HG03175 (cell line): ENCODE measurements around the gene FCRLB.
"Not testable (repeated sequence)": the region's sequence is repeated elsewhere in the genome, so short reads cannot be mapped to it uniquely, and the experiment has no call there.

Source experiments
- ATAC-seq: cut with Tn5 transposase; IDR thresholded peaks from one replicate; pipeline ENCODE4 v1.9.1; 2021; ENCODE audit warnings: mild to moderate bottlenecking, moderate library complexity; ENCODE audit not compliant: unreplicated experiment

FCRLB gene, protein sequence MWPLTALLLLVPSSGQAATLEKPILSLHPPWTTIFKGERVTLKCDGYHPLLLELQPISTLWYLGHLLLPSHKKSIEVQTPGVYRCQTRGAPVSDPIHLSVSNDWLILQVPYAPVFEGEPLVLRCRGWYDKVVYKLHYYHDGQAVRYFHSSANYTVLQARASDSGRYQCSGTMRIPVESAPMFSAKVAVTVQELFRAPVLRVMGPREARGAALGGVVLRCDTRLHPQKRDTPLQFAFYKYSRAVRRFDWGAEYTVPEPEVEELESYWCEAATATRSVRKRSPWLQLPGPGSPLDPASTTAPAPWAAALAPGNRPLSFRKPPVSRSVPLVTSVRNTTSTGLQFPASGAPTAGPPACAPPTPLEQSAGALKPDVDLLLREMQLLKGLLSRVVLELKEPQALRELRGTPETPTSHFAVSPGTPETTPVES

DNA sequence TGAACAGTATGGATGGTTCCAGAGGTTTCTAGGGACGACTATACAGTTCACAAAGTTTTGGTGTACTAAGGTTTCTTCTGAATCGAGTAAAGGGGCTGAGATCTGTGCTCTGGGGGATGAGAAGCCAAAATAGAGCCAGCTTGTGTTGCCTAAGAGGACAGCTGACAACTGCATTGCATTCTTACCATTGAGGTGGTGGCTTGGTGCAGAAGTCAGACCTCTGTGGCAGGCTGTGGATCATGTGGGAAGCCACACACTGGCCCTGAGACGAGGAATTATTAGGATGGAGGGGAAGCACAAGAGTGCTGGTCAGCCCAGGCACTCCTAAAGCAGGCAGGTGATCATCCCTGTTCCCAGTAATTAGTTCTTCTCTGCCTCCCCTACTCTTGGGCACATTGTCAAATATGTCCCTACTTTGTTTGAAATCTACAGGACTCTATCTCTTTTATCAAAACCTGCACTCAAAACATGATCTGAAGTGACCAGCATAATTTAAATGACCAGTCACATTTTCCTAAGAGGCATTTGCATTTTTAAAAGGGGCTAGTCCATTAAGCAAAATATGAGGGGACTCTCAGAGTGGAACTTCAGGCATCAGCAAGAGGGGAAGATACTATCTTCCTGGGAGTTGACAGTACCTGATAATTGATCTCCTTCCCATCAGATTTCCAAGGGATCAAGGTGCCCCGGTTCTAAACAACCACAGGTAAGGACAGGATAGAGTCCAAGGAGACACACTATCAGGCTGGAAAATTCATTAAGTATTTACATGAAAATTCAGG is at the start of gene FCRLB:
Gene FCRLB, plus strand, starts transcription at position 589 of the 782 bp plus-strand sequence. CDS start 1,129 bp downstream, outside the sequence.
- ATAC-seq: no peak

DNA sequence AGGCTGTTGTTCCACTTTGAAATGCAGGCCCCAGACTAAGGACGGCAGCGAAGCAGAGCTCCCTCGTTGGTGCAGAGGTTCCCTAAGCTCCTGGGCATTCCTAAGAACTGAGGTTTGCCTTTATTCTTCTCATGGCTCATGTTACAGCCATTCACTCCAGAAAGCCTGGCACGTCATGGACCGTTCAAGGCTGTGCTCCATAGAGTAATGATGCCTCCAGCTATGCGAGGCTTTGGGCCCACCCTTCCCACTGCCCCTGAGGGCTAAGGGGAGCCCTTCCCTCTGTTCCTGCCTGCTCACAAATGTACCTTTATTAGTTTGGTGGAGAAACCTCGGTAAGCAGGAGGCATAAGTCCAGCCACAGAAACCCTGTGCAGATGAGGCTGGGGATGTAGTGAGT is 47.9 kb upstream of the FCRLB start:
- not testable (repeated sequence) for ATAC-seq

DNA sequence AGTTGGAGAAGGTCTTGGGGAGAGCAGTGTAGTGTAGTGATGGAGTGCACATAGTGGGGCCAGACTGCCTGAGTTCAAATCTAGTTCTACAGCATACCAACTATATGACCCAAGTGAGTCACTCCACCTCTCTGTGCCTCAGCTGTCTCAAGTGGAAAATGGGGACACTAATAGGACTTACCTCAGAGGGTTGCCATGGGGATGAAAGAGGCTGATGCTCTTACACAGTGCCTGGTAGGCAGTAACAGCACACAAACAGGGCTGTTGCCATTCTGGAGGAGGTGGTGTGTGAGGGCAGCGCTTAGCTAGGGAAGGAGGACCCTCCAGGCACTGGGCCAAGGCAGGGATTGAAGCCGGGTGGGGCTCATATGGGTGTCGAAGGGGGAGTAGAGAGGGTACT is 46.9 kb upstream of the FCRLB start:
- not testable (repeated sequence) for ATAC-seq

DNA sequence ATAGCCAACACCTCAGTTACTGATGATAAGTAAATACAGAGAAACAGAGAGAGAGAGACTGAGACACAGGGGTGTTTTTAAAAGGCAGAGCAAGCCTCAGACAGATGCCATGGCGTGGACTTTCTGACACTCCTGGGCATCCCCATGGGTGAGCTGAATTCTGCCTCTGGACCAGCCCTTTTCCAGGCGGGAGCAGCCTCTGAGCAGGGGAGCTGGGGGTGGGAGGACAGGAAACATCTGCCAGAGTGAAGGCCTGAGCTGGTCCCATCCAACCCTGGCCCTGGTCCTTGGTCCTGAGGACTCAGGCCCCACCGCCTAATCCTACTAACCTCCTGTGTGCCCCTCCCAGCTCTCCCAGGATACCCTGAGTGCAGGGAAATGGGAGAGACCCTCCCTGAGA is 46.4 kb upstream of the FCRLB start:
- not testable (repeated sequence) for ATAC-seq

DNA sequence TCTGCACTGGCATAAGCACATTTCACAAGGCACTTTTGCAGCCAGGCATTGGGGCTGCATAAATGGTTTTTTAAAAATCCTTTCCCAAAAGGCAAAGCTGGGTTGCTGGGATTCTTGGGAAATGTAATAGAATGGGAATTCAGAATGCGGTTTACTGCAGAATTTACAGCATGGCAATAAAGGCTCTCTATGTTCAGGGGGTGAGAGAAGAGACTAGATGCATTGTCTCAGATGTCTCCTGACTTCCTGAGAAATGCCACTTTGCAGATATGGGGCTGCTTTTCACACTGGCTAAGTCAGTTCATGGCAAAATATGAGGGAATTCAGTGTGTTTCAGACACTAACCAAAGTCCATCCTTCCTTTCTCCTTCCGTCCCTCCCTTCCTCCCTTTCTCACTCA is 44.9 kb upstream of the FCRLB start:
- no peak for ATAC-seq

DNA sequence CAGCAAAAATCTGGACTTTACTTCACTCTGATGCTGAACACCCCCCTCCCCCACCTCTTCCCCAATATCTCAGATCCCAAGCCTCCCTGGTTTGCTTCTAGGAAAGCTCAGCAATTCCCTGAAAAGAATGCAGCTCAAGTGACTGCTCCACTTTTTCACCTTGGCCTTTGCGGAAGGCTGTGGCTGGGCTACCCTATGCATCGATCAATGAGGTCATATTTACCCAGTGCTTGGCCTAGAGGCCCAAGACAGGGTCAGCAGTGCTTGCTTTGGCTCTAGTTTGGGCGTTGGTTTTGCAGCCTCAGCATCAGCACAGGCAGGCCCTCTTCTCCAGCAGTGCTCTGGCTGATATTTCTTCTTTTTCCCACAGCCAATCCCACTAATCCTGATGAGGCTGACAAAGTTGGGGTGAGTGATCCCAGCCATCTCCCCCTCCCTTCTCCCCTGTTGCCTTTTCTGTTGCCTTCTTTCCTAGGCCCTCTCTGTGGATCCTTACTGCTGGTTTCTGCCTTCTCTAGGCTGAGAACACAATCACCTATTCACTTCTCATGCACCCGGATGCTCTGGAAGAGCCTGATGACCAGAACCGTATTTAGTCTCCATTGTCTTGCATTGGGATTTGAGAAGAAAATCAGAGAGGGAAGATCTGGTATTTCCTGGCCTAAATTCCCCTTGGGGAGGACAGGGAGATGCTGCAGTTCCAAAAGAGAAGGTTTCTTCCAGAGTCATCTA is 44.2 kb upstream of the FCRLB start:
- no peak for ATAC-seq

DNA sequence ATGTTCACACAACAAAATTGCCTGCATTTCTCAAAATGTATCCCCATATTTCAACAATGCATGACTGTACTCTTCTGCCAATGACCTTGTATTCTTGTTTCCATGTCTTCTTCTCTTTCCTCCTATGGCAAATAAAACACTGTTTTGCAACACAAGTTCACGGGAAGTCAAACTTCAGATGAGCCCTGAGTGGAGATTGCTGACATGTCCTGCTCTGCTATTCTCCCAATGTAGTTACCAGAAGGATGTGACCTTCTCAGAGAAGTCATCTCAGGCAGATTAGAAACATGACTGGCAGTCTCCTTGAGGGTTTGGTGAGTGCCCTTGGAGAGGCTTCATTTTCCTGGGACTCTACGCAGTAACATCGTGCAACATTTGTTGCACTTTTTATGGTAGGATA is 42.8 kb upstream of the FCRLB start:
- ATAC-seq: no peak

DNA sequence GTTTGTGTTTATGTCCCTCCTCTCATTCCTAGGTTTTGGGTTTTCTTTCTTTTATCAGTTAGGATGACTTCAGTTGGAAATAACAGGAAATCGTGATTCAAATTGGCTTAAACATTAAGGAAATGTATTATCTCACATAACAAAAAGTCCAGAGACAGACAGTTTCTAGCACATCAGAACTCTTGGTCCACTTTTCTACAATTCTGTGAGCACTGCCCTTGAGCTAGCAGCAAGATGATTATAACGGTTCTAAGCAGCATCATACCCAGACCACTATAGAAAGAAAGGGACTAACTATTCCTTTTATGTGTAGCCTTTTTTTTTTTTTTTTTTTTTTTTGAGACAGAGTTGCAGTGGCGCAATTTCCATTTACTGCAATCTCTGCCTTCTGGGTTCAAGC is 39.5 kb upstream of the FCRLB start:
- no peak for ATAC-seq

DNA sequence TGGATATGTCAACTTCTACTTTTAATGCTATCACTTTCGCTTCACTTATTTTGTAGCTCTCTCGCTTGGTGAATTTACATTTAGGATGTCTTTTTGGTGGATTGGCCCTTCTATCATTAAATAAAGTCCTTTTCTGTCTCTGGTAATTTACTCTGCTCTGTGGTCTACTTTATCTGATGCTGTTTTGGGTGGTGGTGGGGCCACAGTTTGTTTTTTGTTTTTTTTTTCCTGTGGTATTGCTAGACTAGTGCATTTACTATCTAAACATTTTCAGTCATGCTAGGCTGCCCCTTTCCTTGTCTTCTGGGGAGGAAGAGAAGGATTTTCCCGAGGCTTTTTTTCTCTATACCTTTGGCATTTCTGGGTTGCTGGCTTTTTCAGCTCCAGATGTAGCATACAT is 32.4 kb upstream of the FCRLB start:
- ATAC-seq: no peak

DNA sequence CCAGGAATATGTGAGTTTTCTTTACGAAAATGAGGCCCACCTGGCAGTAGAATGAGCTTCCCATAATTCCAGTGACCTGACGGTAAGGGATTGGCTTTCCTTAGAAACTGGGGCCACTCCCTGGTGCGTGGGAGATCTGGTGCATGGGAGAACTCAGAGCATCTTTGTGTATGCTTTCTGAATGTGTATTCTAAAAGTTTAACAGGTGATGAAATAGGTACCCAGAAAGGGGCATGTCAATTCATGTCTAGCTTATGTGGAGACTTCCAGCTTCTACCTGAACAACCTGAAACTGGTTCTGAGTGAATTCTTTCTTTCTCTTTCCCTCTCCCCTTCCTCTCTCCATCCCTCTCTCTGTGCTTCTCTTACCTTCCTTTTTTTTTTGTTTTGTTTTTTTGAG is 29.5 kb upstream of the FCRLB start:
- no peak for ATAC-seq

DNA sequence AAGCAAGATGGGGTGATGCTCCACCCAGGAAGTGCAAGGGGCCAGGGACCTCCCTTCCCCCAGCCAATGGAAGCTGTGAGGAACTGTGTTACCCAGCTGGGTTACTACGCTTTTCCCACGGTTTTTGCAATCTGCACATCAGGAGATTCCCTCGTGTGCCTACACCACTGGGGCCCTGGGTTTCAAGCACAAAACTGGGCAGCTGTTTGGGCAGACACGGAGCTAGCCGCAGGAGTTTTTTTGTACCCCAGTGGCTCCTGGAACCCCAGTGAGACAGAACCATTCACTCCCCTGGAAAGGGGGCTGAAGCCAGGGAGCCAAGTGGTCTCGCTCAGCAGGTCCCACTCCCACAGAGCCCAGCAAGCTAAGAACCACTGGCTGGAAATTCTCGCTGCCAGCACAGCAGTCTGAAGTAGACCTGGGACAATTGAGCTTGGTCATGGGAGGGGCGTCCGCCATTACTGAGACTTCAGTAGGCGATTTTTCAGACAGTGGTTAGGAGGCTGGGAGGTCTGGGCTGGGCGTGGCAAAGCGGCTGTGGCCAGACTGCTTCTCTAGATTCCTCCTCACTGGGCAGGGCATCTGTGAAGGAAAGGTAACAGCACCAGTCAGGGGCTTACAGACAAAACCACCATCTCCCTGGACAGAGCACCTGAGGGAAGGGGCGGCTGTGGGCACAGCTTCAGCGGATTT is 28.2 kb upstream of the FCRLB start:
- ATAC-seq: not testable (repeated sequence)

DNA sequence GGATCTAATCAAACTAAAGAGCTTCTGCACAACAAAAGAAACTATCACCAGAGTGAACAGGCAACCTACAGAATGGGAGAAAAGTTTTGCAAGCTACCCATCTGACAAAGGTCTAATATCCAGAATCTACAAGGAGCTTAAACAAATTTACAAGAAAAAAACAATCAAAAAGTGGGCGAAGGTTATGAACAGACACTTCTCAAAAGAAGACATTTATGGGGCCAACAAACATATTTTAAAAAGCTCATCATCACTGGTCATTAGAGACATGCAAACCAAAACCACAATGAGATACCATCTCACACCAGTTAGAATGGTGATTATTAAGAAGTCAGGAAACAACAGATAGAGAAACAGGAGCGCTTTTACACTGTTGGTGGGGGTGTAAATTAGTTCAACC is 23.0 kb upstream of the FCRLB start:
- ATAC-seq: not testable (repeated sequence)

DNA sequence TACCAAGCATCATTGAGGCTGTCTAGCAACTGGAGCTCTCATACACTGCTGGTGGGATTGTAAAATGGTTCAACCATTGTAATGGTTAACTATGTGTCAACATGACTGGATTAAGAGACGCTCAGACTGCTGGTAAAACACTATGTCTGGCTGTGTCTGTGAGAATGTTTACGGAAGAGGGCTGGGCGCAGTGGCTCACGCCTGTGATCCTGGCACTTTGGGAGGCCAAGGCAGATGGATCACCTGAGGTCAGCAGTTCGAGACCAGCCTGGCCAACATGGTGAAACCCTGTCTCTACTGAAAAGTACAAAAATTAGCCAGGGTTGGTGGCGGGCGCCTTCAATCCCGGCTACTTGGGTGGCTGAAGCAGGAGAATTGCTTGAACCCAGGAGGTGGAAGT is 19.1 kb upstream of the FCRLB start:
- no peak for ATAC-seq

DNA sequence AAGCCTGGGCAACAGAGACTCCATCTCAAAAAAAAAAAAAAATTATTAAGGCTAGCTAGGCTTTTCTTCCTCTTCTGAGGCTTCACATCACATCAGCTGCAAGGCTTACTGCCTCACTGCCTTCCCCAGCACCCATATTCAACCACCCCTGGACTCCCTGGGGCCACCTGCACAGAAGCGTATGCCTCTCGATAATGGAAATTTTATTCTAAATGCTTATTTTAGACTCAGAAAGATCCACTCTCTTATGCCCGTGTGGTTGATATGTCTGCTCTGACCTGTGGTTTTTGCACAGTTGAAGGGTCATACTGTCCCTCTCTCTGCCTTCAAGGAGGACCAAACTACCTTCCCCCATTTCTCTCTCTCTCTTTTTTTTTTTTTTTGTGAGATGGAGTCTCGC is 15.8 kb upstream of the FCRLB start:
- ATAC-seq: peak; percentile 50

DNA sequence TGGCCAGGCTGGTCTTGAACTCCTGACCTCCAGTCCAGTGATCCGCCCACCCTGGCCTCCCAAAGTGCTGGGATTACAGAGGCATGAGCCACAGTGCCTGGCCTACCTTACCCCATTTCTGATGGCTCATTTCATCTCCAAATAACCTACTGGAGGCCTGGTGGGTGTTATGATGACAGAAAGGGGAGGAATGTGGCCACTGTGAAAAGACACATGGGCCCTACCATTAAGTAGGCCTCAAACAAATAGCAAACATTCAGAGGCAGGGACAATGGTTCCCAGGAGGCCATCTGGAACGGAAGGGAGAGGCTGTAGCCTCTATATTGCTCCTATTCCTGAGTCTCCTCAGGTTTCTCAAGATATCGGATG is 15.2 kb upstream of the FCRLB start:
- no peak for ATAC-seq

DNA sequence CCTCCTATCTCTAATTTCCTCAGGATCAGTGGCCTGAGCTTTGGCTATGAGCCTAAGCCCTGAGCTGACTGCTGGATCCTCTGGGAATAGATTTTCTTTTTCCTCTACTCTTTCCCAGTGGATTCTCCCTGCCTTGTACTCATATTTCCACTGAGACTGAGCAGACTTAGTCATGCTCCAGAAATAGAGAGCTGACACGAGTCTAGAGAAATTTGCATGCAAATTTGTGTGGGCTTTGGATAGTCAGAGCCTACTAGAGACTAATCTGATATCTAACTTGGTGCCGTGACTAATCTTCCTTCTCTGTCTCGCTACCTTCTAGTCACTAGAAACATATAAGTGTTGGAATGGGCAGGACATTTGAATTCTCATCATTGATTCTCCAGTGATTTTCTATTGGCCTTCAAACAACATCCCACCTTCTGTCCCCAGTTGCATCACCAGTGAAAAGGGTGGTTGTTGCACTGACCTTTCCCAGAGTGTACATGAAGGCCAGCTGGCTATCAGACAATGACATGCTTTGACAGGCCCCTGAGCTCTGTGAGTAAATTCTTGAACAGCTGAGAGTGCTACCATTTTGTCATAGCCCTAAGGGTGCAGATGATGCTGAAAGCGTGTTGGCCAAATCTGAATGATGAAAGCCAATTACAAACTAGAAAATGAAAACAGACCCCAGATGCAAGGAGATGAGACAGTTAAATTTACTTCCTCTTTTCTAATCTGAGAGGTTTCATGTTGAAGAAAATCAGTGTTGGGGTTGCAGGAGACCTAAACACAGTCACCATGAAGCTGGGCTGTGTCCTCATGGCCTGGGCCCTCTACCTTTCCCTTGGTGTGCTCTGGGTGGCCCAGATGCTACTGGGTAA is 14.6 kb upstream of the FCRLB start, which contains the start of gene FCRLA:
Gene FCRLA, plus strand, starts transcription at position 748 of the 866 bp plus-strand sequence. Its CDS starts 36 bp downstream, at position 784.
- ATAC-seq: peak; percentile 70

DNA sequence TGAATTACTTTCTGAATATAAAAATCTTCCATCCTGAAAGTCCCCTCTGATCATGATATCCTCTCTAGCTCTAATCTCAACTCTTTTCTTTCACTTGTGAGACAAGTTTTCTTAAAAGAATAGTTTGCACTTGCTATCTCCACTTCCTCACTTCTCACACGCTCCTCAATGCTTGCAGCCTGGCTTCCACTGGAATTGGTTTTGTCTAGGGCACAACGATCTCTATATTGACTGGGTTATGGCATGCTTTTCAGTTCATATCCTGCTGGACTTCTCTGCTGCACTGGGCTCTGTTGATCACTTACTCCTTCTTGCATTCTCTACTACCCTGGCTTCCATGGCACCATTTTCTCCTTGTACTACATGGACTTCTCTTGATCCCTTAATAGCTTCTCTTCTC is 13.8 kb upstream of the FCRLB start:
- no peak for ATAC-seq

DNA sequence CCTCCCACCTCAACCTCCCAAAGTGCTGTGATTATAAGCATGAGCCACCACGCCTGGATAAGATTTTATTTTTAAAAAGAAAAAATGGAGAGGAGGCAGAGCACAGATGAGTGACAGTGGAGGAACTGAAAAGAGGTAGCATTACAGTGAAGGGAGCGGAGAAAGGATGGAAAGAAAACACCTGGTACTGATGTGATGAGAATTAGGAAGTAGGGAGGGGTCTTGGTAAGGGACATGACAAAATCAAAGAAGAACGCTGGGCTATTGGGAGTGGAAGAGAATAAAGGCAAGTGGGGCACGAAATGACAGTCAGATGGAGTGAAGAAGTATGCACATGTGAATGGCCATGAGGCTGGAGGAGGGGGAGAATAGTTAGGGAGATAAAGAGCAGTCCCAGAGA is 12.0 kb upstream of the FCRLB start:
- no peak for ATAC-seq

DNA sequence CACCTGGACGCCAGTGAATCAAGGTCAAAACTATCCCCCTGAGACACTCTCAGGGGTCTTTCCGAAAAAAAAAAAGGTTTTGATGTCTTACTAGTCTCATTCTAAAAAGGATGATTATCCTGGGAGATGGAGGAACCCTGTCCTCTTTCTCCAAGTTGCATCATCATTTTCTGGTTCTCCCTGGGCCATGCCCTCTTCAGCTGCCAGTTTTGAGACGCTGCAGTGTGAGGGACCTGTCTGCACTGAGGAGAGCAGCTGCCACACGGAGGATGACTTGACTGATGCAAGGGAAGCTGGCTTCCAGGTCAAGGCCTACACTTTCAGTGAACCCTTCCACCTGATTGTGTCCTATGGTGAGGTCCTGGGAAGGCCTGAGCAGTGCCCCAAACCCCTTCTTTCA is 10.8 kb upstream of the FCRLB start:
- ATAC-seq: no peak
